DMS79 treated with DMSO at 0.1 percent for 48 hours (cell line): ENCODE results near the gene POLG2.
"Not testable (repeated sequence)": the region's sequence is repeated elsewhere in the genome, so short reads cannot be mapped to it uniquely, and the experiment has no call there.

Experiments
- DNase-seq: peaks from one replicate; lab custom pipeline; 2025; lab: John Stamatoyannopoulos, UW

The POLG2 gene

DNA sequence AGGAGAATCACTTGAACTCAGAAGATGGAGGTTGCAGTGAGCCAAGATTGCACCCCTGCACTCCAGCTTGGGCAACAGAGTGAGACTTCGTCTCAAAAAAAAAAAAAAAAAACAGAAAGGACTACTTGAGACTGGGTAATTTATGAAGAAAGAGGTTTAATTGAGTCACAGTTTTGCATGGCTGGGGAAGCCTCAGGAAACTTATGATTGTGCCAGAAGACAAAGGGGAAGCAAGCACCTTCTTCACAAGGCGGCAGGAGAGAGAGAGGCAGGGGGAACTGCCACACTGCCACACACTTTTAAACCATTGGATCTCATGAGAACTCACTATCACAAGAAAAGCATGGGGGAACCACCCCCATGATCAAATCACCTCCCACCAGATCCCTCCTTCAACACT, 56.9 kb downstream of the POLG2 start:
- no peak for DNase-seq

GRCh38 chr17:64439521-64439920, 57.3 kb downstream of the POLG2 start:
- not testable (repeated sequence) for DNase-seq

GRCh38 chr17:64437944-64438525, 58.8 kb downstream of the POLG2 start:
- DNase-seq: no peak

- no peak for DNase-seq
Measured at GRCh38 chr17:64431534-64431933, 65.3 kb downstream of the POLG2 start.

DNA sequence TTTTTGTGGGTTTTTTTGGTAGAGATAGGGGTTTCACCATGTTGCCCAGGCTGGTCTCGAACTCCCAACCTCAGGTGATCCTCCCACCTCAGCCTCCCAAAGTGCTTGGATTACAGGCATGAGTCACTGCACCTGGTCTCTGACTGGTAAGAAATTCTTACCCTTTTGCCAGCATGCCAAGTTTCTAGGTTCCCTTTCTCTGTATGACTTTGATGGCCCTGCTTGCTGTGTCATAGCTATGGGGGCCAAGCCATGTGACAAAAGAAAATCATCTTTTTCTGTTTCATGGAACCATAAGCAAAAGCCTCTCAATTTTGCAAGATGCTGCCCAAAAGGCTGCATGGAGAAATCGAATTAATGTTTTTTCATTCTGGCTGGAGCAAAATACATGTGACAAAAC, 66.8 kb downstream of the POLG2 start:
- not testable (repeated sequence) for DNase-seq

DNA sequence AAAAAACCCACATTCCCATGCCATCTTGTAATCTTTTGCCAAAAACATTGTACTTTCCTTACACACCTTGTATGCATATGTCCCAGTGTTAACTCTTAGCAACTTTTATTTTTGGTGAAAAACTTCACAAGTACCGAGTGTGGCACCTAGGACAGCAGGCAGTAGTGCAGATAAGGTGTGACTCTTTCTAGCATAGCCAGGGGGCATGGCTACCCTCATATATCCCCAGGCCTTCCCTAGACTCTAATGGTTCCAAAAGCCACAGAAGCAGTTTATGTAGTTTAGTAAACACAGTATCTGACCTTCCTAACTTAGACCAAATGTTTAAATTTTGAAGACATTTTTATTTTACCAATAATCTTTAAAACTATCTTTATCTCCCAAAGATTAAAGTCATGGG, 68.4 kb downstream of the POLG2 start:
- DNase-seq: no peak
